CD1c-positive myeloid dendritic cell (primary cell): ENCODE results near the gene PIP4K2A.
"Not testable (repeated sequence)": the region's sequence is repeated elsewhere in the genome, so short reads cannot be mapped to it uniquely, and the experiment has no call there.

Experiments used
- DNase-seq: peaks from one replicate; pipeline ENCODE4 v3.0.0-alpha.2; 2016; ENCODE audit errors: extremely low spot score

Gene PIP4K2A

GRCh38 chr10:22554461-22555182 lies 159.8 kb downstream of the PIP4K2A start:
- no peak for DNase-seq

GRCh38 chr10:22553452-22553995 lies 160.9 kb downstream of the PIP4K2A start:
- DNase-seq = no peak

GRCh38 chr10:22552888-22553378 lies 161.4 kb downstream of the PIP4K2A start:
- no peak for DNase-seq

- DNase-seq = no peak
Measured at GRCh38 chr10:22551681-22552365, 162.6 kb downstream of the PIP4K2A start.

GRCh38 chr10:22550732-22551131 lies 163.6 kb downstream of the PIP4K2A start:
- peak; percentile 56 for DNase-seq

GRCh38 chr10:22548344-22548743 lies 166.0 kb downstream of the PIP4K2A start:
- DNase-seq = no peak

GRCh38 chr10:22545643-22546042 lies 168.7 kb downstream of the PIP4K2A start:
- no peak for DNase-seq

GRCh38 chr10:22544325-22545068 lies 169.9 kb downstream of the PIP4K2A start:
- DNase-seq = no peak

- DNase-seq = no peak
Measured at GRCh38 chr10:22542773-22543172, 171.6 kb downstream of the PIP4K2A start.

GRCh38 chr10:22541900-22542299 lies 172.5 kb downstream of the PIP4K2A start:
- no peak for DNase-seq

- DNase-seq = no peak
Measured at GRCh38 chr10:22539579-22540298, 174.6 kb downstream of the PIP4K2A start.

GRCh38 chr10:22537810-22538209 lies 176.6 kb downstream of the PIP4K2A start:
- DNase-seq = no peak

GRCh38 chr10:22536620-22537019 lies 177.8 kb downstream of the PIP4K2A start:
- DNase-seq = no peak

GRCh38 chr10:22534849-22535604 lies 179.4 kb downstream of the PIP4K2A start:
- no peak for DNase-seq

- no peak for DNase-seq
Measured at GRCh38 chr10:22531441-22531840, 182.9 kb downstream of the PIP4K2A start.

GRCh38 chr10:22531008-22531407 lies 183.4 kb downstream of the PIP4K2A start:
- no peak for DNase-seq

GRCh38 chr10:22527520-22527919 lies 186.9 kb downstream of the PIP4K2A start:
- DNase-seq = no peak

- not testable (repeated sequence) for DNase-seq
Measured at GRCh38 chr10:22524333-22524732, 190.0 kb downstream of the PIP4K2A start.

- not testable (repeated sequence) for DNase-seq
Measured at GRCh38 chr10:22520645-22521044, 193.7 kb downstream of the PIP4K2A start.

GRCh38 chr10:22518167-22518724 lies 196.1 kb downstream of the PIP4K2A start:
- DNase-seq = no peak
